T-cell (primary cell): ENCODE data around the gene ZNF292. TPM values are rescaled to one million over a fixed set of nuclear protein-coding genes. Genes with fewer than 3 reads are reported as not detected.

ENCODE experiments used
- ATAC-seq, 4 experiments: fragments of 200-7000 bp in 3 of 4; fragments of 150-1000 bp in 1 of 4; cut with Tn5 transposase; replicated peaks in 1 of 4; 1 replicate in 3 of 4; 2 replicates in 1 of 4; pipeline ENCODE4 v1.10.0; 2021; ENCODE audit warnings: moderate library complexity in 3 of 4, mild to moderate bottlenecking in 2 of 4, moderate number of reproducible peaks in 1 of 4
- CTCF ChIA-PET, 2 donors: fragments of 300-600 bp; sonication (Branson Sonifier 250); formaldehyde crosslinking; loops; one replicate each; lab custom pipeline; 2022; ENCODE audit warnings: antibody characterized with exemption in 2 of 2; lab: Charles Lee
- POLR2A ChIA-PET, 2 donors: fragments of 300-600 bp; sonication (Branson Sonifier 250); formaldehyde crosslinking; loops; one replicate each; lab custom pipeline; 2022; ENCODE audit warnings: antibody characterized with exemption in 2 of 2; lab: Charles Lee
- DNase-seq, 35 experiments: peaks; one replicate each; pipeline versions ENCODE4 v3.0.0 to v3.0.0-alpha.2; 2013 to 2023
- H3K27ac ChIP-seq: one replicate; pipeline ENCODE4 v1.5.1; 2013; ENCODE audit warnings: low read length
- H3K27me3 ChIP-seq, 2 experiments: replicated peaks in 1 of 2; 1 replicate in 1 of 2; 2 replicates in 1 of 2; pipeline versions ENCODE4 v1.6.1 to v1.7.0; 2013; ENCODE audit warnings: low read length in 1 of 2, mixed read lengths in 1 of 2; ENCODE audit not compliant: control insufficient read depth in 2 of 2, insufficient read depth in 2 of 2; ENCODE audit errors: extremely low read depth in 1 of 2
- H3K36me3 ChIP-seq, 2 donors: 1 replicate in 1 of 2; 2 replicates in 1 of 2; pipeline versions ENCODE4 v1.6.1 to v1.7.0; 2013; ENCODE audit warnings: low read length in 1 of 2; ENCODE audit not compliant: control insufficient read depth in 2 of 2, insufficient read depth in 1 of 2; ENCODE audit errors: extremely low read depth in 1 of 2
- H3K4me1 ChIP-seq, 2 experiments: 1 replicate in 1 of 2; 2 replicates in 1 of 2; pipeline versions ENCODE4 v1.6.1 to v1.7.0; 2013; ENCODE audit warnings: low read length in 2 of 2, mixed read lengths in 1 of 2; ENCODE audit not compliant: insufficient read depth in 2 of 2, control insufficient read depth in 1 of 2; ENCODE audit errors: extremely low read depth in 1 of 2
- H3K4me3 ChIP-seq, 2 donors: 1 replicate in 1 of 2; 2 replicates in 1 of 2; pipeline versions ENCODE4 v1.5.1 to v1.7.0; 2013; ENCODE audit warnings: mild to moderate bottlenecking in 2 of 2, low read length in 1 of 2, moderate library complexity in 1 of 2; ENCODE audit not compliant: control insufficient read depth in 1 of 2; ENCODE audit errors: extremely low read depth in 1 of 2
- H3K9me3 ChIP-seq: 2 replicates; pipeline ENCODE4 v1.7.0; 2013
- H3K27ac Mint-ChIP-seq, 2 donors: one replicate each; pipeline ENCODE4 v1.8.0; 2020 to 2021; ENCODE audit warnings: mild to moderate bottlenecking in 2 of 2, mixed read lengths in 2 of 2
- H3K27me3 Mint-ChIP-seq, 2 donors: one replicate each; pipeline ENCODE4 v1.8.0; 2021 to 2022; ENCODE audit warnings: mixed read lengths in 2 of 2
- H3K36me3 Mint-ChIP-seq: one replicate; pipeline ENCODE4 v1.8.0; 2021; ENCODE audit warnings: mixed read lengths
- H3K4me1 Mint-ChIP-seq, 3 donors: one replicate each; pipeline ENCODE4 v1.8.0; 2020 to 2022; ENCODE audit warnings: mixed read lengths in 3 of 3, mild to moderate bottlenecking in 1 of 3
- H3K4me3 Mint-ChIP-seq, 3 donors: one replicate each; pipeline ENCODE4 v1.8.0; 2020 to 2022; ENCODE audit warnings: mild to moderate bottlenecking in 3 of 3, mixed read lengths in 3 of 3, moderate library complexity in 3 of 3
- H3K9me3 Mint-ChIP-seq, 3 donors: one replicate each; pipeline ENCODE4 v1.8.0; 2020 to 2022; ENCODE audit warnings: mixed read lengths in 3 of 3
- WGBS: methylation state at CpG from one replicate; pipeline ENCODE4 v1.1.5; 2013; ENCODE audit warnings: missing lambda C conversion rate; ENCODE audit not compliant: insufficient coverage; 5-methylcytosine and 5-hydroxymethylcytosine counted together
- total RNA-seq, 35 experiments: library from RNA in 6 of 35; stranded (reverse) in 6 of 35; fragments of 120-200 nt in 1 of 35; gene quantifications; one replicate each; pipeline versions ENCODE4 v1.2.1 to v1.2.4 and lab custom pipeline; 2013 to 2026

ZNF292 gene
- total RNA-seq, 5 donors from 2014 or later (not counting 1 experiment from before 2014, with no cell fraction given): 57.7 to 81.5 (median 66.1) TPM

- WGBS: 60% methylated on average over 1 of the region's 2 CpGs
- no peaks in the 10 kb centered on the region for H3K27me3 ChIP-seq
- peaks cover 73 to 78% (median 75%) of the 10 kb centered on the region in 3 donors for H3K4me1 Mint-ChIP-seq
- DNase-seq (no peak), ATAC-seq (peak in 1 of 4 experiments; percentile 32)
- no peak overlapping the region for H3K27ac ChIP-seq
- peaks cover 0 to 21% of the 10 kb centered on the region in 2 donors for H3K36me3 ChIP-seq
- H3K4me1 ChIP-seq: peaks cover 6 to 23% of the 10 kb centered on the region in 2 experiments
- peaks cover 3% of the 10 kb centered on the region for H3K9me3 ChIP-seq
- ChIA-PET CTCF (no interaction called here), POLR2A (interaction anchor here in 1 of 2 donors (0.8 kb wide), 1 partner anchor 9 kb away, joined by 3 read pairs; no protein-coding TSS in a partner anchor)
- H3K4me3 ChIP-seq: no peak overlapping the region
- no peaks in the 10 kb centered on the region for H3K9me3 Mint-ChIP-seq
- no peaks in the 10 kb centered on the region for H3K27me3 Mint-ChIP-seq
- H3K4me3 Mint-ChIP-seq: no peak overlapping the region
- H3K27ac Mint-ChIP-seq: peak overlapping the region in 1 of 2 donors; percentile 16
- H3K36me3 Mint-ChIP-seq: peaks cover 39% of the 10 kb centered on the region
Observed at GRCh38 chr6:87182321-87182720, 27.0 kb downstream of the ZNF292 start.

- no peak overlapping the region for H3K27ac Mint-ChIP-seq
- Histone ChIP-seq H3K9me3 (no peaks in the 10 kb centered on the region), H3K4me3 (no peak overlapping the region), H3K4me1 (peaks cover 6 to 23% of the 10 kb centered on the region in 2 experiments), H3K27me3 (no peaks in the 10 kb centered on the region), H3K27ac (no peak overlapping the region), H3K36me3 (peaks cover 0 to 21% of the 10 kb centered on the region in 2 donors)
- no CpG with 5 or more reads among the region's 1 CpG for WGBS
- DNase-seq: no peak
- H3K4me3 Mint-ChIP-seq: peak overlapping the region in 1 of 3 donors; percentile 15
- H3K9me3 Mint-ChIP-seq: no peaks in the 10 kb centered on the region
- H3K36me3 Mint-ChIP-seq: peaks cover 35% of the 10 kb centered on the region
- ChIA-PET POLR2A (no interaction called here), CTCF (no interaction called here)
- ATAC-seq: no peak
- H3K27me3 Mint-ChIP-seq: no peaks in the 10 kb centered on the region
- H3K4me1 Mint-ChIP-seq: peaks cover 71 to 75% (median 73%) of the 10 kb centered on the region in 3 donors
Observed at GRCh38 chr6:87182940-87183339, 27.6 kb downstream of the ZNF292 start.

DNA sequence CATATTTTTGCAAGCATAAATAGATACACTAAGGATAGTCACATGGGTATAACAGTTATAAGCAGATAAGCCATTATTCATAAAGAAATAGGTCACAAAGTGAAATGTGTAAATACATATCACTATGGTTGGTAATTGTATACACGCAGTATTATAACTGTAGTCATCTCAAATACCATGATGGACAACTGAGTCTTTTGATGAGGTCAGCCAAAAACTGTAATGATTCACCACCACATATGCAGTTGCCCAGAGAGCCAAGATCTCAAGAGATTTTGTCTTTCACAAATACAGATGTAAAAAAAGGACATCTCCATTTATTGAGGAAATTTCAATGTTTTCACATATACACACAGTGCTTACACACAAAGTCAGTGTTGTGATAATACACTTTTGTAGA is 28.3 kb downstream of the ZNF292 start:
- Mint-ChIP-seq H3K4me3 (no peak overlapping the region), H3K36me3 (peaks cover 31% of the 10 kb centered on the region), H3K27ac (no peak overlapping the region), H3K27me3 (no peaks in the 10 kb centered on the region), H3K4me1 (peaks cover 70 to 73% (median 71%) of the 10 kb centered on the region in 3 donors), H3K9me3 (no peaks in the 10 kb centered on the region)
- no peak for ATAC-seq
- ChIA-PET CTCF (interaction anchor here (0.6 kb wide), 2 partner anchors 244 to 787 kb away, joined by 3 to 4 read pairs; no protein-coding TSS in a partner anchor), POLR2A (interaction anchor here in 1 of 2 donors (1.0 kb wide), 1 partner anchor 14 kb away, joined by 3 read pairs; no protein-coding TSS in a partner anchor)
- Histone ChIP-seq H3K27ac (no peak overlapping the region), H3K9me3 (no peaks in the 10 kb centered on the region), H3K27me3 (no peaks in the 10 kb centered on the region), H3K4me1 (peaks cover 6 to 23% of the 10 kb centered on the region in 2 experiments), H3K4me3 (no peak overlapping the region), H3K36me3 (peaks cover 0 to 21% of the 10 kb centered on the region in 2 donors)
- no peak for DNase-seq
- WGBS: no CpG with 5 or more reads among the region's 1 CpG

DNA sequence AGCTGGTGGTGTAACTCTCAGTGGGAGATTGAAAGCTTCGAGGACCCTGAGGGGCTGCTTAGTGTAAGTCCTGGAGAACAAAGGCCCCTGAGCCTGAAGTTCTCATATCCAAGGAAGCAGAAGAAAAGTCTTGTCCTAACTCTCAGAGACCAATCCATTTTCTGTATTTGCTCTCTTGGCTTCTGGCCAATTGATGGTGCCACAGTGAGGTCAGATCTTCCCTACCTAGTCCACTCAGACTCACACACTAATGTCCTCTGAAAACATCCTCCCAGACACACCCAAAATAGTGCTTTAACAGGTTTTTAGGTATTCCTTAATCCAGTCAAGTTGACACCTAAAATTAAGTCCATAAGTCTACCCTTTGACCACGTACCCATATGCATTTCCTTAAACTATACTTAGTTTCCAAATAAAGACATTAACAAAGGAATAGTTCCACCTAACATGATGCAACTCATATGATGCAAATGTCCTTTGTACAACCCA is 29.4 kb downstream of the ZNF292 start:
- Mint-ChIP-seq H3K9me3 (no peaks in the 10 kb centered on the region), H3K36me3 (peaks cover 29% of the 10 kb centered on the region), H3K4me1 (peaks cover 70 to 73% (median 72%) of the 10 kb centered on the region in 3 donors), H3K4me3 (no peak overlapping the region), H3K27ac (peak overlapping the region in 1 of 2 donors; percentile 7), H3K27me3 (no peaks in the 10 kb centered on the region)
- peaks cover 5 to 25% of the 10 kb centered on the region in 2 experiments for H3K4me1 ChIP-seq
- POLR2A ChIA-PET: interaction anchor here (0.6 to 1.0 kb wide), 3 partner anchors 13 to 513 kb away, joined by 3 to 10 read pairs (median 5); no protein-coding TSS in a partner anchor
- H3K27me3 ChIP-seq: no peaks in the 10 kb centered on the region
- no peak for DNase-seq
- no peak for ATAC-seq
- CTCF ChIA-PET: no interaction called here
- WGBS: 100% methylated on average over 2 of the region's 2 CpGs
- H3K27ac ChIP-seq: no peak overlapping the region
- H3K36me3 ChIP-seq: peaks cover 0 to 20% of the 10 kb centered on the region in 2 donors
- H3K9me3 ChIP-seq: no peaks in the 10 kb centered on the region
- H3K4me3 ChIP-seq: no peak overlapping the region

GRCh38 chr6:87196275-87196842 is 41.0 kb downstream of the ZNF292 start:
- Mint-ChIP-seq H3K4me3 (no peak overlapping the region), H3K27ac (no peak overlapping the region), H3K36me3 (peaks cover 7% of the 10 kb centered on the region), H3K27me3 (no peaks in the 10 kb centered on the region), H3K9me3 (no peaks in the 10 kb centered on the region), H3K4me1 (peaks cover 69 to 81% (median 73%) of the 10 kb centered on the region in 3 donors)
- Histone ChIP-seq H3K27ac (no peak overlapping the region), H3K9me3 (no peaks in the 10 kb centered on the region), H3K4me1 (peaks cover 5 to 13% of the 10 kb centered on the region in 2 experiments), H3K27me3 (no peaks in the 10 kb centered on the region), H3K4me3 (no peak overlapping the region), H3K36me3 (no peaks in the 10 kb centered on the region)
- DNase-seq (no peak), ATAC-seq (no peak)
- CTCF ChIA-PET: interaction anchor here in 1 of 2 donors (0.7 kb wide), 1 partner anchor 11 kb away, joined by 4 read pairs; no protein-coding TSS in a partner anchor
- POLR2A ChIA-PET: interaction anchor here in 1 of 2 donors (0.7 kb wide), 1 partner anchor 27 kb away, joined by 3 read pairs; no protein-coding TSS in a partner anchor
- no CpG with 5 or more reads among the region's 1 CpG for WGBS

DNA sequence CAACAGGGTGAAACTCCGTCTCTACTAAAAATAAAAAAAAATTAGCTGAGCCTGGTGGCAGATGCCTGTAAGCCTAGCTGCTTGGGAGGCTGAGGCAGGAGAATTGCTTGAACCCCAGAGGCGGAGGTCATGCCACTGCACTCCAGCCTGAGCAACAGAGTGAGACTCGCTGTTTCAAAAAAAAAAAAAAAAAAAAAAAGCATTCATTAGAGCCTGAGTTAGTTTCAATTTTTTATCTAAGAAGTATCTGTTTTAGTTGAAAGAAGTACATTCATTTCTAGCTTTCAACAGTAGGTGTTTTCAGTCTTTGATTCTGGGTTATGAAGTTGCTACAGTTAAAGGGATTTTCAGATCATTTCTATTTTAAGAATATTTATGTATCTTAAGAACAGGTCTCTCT is 42.2 kb downstream of the ZNF292 start:
- H3K27me3 Mint-ChIP-seq: no peaks in the 10 kb centered on the region
- no peak overlapping the region for H3K27ac Mint-ChIP-seq
- H3K4me3 Mint-ChIP-seq: no peak overlapping the region
- 67% methylated on average over 1 of the region's 3 CpGs for WGBS
- peaks cover 75 to 83% (median 77%) of the 10 kb centered on the region in 3 donors for H3K4me1 Mint-ChIP-seq
- POLR2A ChIA-PET: interaction anchor here (0.5 to 1.0 kb wide), 10 partner anchors 10 to 1886 kb away, joined by 3 to 24 read pairs (median 11); no protein-coding TSS in a partner anchor
- no peaks in the 10 kb centered on the region for H3K9me3 ChIP-seq
- H3K27me3 ChIP-seq: no peaks in the 10 kb centered on the region
- no peaks in the 10 kb centered on the region for H3K36me3 ChIP-seq
- ATAC-seq: no peak
- no peak for DNase-seq
- no peaks in the 10 kb centered on the region for H3K9me3 Mint-ChIP-seq
- CTCF ChIA-PET: interaction anchor here (0.6 to 0.7 kb wide), 4 partner anchors 10 to 89 kb away, joined by 3 to 4 read pairs (median 3); no protein-coding TSS in a partner anchor
- H3K27ac ChIP-seq: no peak overlapping the region
- H3K4me1 ChIP-seq: peaks cover 5 to 9% of the 10 kb centered on the region in 2 experiments
- H3K4me3 ChIP-seq: no peak overlapping the region
- H3K36me3 Mint-ChIP-seq: peaks cover 14% of the 10 kb centered on the region
